HG03108 (cell line): ENCODE data around the gene ADAMTS14.
"Not testable (repeated sequence)": the region's sequence is repeated elsewhere in the genome, so short reads cannot be mapped to it uniquely, and the experiment has no call there.

Experiments
- ATAC-seq: cut with Tn5 transposase; IDR thresholded peaks from one replicate; pipeline ENCODE4 v1.9.1; 2021; ENCODE audit warnings: moderate library complexity; ENCODE audit not compliant: unreplicated experiment

Gene ADAMTS14

GRCh38 chr10:70765794-70766594 lies 93.7 kb downstream of the ADAMTS14 start:
- no peak for ATAC-seq

DNA sequence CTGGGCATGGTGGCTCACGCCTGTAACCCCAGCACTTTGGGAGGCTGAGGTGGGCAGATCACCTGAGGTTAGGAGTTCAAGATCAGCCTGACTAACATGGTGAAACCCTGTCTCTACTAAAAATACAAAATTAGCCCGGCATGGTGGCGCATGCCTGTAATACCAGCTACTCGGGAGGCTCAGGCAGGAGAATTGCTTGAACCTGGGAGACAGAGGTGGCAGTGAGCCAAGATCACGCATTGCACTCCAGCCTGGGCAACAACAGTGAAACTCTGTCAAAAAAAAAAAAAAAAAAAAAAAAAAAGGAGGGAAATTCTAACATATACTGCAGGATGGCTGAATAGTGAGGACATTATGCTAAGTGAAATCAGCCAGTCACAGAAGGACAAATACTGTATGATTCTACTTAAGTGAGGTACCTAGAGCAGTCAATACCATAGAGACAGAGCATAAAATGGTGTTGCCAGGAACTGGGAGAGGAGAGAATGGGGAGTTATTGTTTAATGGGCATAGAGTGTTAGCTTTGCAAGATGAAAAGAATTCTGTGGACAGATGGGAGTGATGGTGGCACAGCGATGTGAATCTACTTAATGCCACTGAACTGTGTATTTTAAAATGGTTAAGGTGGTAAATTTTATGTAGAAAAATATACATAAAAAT lies 95.8 kb downstream of the ADAMTS14 start:
- ATAC-seq: not testable (repeated sequence)

DNA sequence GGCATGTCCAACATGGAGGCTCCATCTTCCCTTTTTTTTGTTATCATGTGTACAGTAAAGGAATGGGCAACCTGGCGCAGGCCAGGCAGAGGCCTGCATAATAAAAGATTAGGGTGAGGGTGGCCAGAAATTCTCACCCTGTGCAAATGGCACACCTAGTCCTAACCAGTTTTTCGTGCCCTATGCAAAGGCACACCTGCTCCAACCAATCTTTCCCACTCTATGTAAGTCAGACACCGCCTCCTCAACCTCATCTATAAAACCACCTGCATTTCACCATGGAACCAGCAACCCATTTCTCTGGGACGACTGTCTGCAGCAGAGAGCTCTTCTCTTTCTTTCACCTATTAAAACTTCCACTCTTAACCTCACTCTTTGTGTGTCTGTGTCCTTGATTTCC lies 96.8 kb downstream of the ADAMTS14 start:
- no peak for ATAC-seq

DNA sequence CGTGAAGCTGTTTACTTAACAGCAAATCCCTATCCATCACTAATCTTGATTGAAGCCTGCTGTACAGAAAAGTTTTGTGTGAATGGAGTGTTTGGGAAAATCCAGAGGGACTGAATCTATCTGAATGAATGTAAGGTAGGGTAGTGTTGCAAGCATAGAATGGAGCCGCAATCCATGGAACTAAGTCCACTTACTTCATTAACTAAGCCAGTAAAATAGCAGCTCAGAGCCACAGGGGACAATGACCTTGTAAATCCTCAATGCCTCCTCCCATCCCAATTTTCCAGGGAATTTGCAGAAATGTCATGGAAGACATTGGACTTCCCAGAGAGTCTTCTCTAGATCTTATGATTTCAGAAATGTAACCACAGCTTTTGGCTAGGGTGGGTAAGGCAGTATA lies 97.7 kb downstream of the ADAMTS14 start:
- ATAC-seq: no peak

GRCh38 chr10:70770516-70770915 lies 98.2 kb downstream of the ADAMTS14 start:
- ATAC-seq: not testable (repeated sequence)

GRCh38 chr10:70771311-70772194 lies 99.2 kb downstream of the ADAMTS14 start:
- ATAC-seq: no peak

DNA sequence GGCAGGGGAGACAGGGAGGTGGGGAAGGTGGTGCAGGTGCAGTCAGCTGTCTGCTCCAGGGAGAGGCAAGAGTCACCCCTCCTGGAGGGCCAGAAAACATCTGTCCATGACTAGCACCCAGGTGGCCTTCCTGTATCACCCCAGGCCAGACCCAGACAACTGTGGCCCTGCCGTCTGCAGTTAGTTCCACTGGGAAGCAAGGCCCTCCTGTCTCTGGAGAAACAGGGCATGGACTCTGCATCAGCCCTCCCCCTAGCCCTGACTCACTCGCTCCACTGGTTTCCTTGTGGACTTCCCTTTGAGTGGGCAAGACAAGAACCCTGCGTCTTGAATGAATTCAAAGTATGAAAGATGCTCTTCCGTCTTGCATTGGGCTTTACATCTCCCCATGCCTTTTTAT lies 100.3 kb downstream of the ADAMTS14 start:
- ATAC-seq: no peak

GRCh38 chr10:70773461-70773860 lies 101.2 kb downstream of the ADAMTS14 start:
- ATAC-seq: no peak

DNA sequence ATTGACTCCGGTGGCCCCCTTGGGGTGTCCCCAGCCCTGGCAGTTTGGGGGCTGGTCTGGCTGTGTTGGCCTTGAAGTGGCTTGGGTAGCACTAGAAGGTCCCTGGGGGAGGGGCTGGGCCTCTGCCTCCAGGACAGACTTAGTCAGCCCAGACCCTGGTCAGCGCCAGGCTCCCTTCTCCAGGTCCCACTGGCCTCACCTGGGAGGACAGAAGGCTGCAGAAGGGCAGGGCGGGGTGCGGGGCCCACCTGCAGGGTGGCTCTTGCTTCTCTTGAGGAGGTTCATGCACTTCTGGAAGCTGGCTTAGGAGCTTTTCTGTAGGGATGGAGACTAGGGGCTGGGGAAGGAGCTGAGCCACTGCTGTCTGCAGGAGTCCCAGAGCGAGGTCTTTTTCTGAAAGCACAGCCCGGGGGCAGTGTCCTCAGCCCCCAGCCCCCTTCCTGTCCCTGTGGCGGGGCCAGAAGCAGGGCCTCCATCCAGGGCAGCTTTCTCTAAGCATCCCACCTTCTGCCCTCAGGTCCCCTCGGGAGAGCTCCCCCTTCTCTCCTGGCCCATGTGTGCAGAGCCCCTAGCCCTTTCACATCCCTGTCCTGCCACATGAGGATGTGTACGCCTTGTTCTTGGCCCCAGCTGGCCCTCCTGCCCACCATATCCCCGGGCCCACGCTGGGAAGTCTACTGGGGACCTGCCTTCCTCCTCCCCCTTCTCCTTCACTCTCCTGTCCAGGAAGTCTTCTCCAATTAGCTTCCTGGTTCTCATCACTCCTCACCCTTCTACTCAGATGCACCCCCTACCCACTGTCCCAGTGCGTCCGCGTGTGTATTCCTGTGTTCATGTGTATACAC lies 101.9 kb downstream of the ADAMTS14 start:
- no peak for ATAC-seq

DNA sequence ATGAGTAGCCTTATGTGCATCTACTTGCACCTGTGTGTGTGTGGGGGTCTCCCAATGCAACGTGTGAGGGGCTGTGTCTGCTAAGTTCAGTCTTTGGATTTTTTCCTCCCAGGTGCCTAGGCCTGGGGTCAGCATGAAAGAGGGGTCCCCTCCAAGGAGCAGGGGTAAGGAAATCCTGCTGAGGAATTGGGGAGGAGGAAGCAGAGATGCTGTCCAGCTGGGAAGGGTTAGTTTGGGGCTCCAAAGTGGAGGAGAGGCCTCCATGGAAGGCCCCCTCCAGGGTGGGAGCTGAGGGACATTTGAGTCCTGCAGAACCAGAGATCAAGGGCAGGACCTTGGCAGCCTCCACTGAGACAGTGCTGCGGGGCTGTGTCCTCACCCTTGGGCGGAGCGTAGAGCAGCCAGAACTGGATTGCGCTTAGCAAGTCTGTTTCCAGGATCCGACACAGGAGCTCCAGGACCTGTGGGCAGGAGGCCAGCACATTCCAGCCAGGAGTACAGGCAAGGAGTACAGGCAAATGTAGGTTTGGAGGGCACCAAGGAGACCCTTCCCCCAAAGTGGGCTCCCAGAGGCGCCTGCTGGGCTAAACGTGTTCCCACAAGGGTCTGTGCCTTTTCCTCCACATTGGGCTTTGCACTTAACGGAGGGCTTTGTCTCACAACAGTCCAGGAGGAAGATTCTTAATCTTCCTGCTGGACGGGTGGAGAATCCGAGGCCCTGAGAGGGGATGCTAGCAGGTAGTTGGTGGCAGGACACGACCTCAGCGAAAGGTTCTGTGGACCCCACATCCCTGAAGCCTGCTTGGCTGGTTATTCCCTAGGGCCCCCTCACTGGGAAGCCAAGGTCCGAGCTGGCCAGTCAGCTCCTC lies 102.7 kb downstream of the ADAMTS14 start:
- ATAC-seq: no peak

- no peak for ATAC-seq
Measured at GRCh38 chr10:70775679-70776454, 103.6 kb downstream of the ADAMTS14 start.

- no peak for ATAC-seq
Measured at GRCh38 chr10:70776455-70777005, 104.2 kb downstream of the ADAMTS14 start.

- no peak for ATAC-seq
Measured at GRCh38 chr10:70777063-70777875, 105.0 kb downstream of the ADAMTS14 start.

- ATAC-seq: no peak
Measured at GRCh38 chr10:70778267-70778924, 106.1 kb downstream of the ADAMTS14 start.

DNA sequence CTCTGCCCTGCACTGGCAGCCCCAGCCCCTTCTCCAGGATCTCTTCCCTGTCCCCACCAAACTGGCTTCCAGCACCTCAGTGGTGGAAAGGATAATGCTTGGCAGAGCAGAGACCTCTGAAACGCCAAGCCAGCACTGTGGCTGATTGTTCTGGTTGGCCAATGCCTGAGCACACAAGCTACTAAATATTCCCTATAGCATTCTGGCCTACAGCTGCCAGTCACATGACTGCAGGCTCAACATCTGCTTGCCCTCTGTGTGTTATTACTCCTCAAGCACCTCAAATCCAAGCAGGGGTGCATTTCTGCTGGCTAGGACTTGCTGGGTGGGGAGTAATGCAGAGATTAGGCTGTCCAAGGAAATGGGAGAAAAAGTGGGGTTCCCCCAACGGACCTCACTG lies 106.8 kb downstream of the ADAMTS14 start:
- no peak for ATAC-seq

- no peak for ATAC-seq
Measured at GRCh38 chr10:70779511-70780369, 107.4 kb downstream of the ADAMTS14 start.
